CD4-positive, alpha-beta T cell (primary cell): ENCODE measurements around the gene SV2C. TPM values are rescaled to one million over a fixed set of nuclear protein-coding genes. Genes with fewer than 3 reads are reported as not detected.

Experiments used
- ATAC-seq: fragments of 200-7000 bp; cut with Tn5 transposase; one replicate; pipeline ENCODE4 v1.10.0; 2022; ENCODE audit warnings: mild to moderate bottlenecking; ENCODE audit not compliant: poor library complexity
- CTCF ChIA-PET: fragments of 350-600 bp; sonication (Branson Sonifier 250); formaldehyde crosslinking; loops from one replicate; lab custom pipeline; 2021; ENCODE audit warnings: antibody characterized with exemption, inconsistent platforms; lab: Charles Lee
- POLR2A ChIA-PET: fragments of 350-600 bp; sonication (Branson Sonifier 250); formaldehyde crosslinking; loops from one replicate; lab custom pipeline; 2021; ENCODE audit warnings: antibody characterized with exemption, inconsistent platforms; lab: Charles Lee
- DNase-seq, 14 experiments: peaks; one replicate each; pipeline ENCODE4 v3.0.0-alpha.2; 2013 to 2020; ENCODE audit warnings: mixed read lengths in 2 of 14
- H3K27ac ChIP-seq, 2 donors: one replicate each; pipeline versions ENCODE4 v1.5.1 to v1.7.0; 2013; ENCODE audit warnings: low read length in 2 of 2, low read depth in 1 of 2, mild to moderate bottlenecking in 1 of 2
- H3K27me3 ChIP-seq, 2 experiments: 1 replicate in 1 of 2; 2 replicates in 1 of 2; pipeline versions ENCODE4 v1.6.1 to v1.7.0; 2013; ENCODE audit warnings: low read length in 2 of 2, control low read depth in 1 of 2, mild to moderate bottlenecking in 1 of 2, moderate library complexity in 1 of 2; ENCODE audit not compliant: insufficient read depth in 2 of 2, control insufficient read depth in 1 of 2
- H3K36me3 ChIP-seq: one replicate; pipeline ENCODE4 v1.6.1; 2013; ENCODE audit warnings: low read length, control low read depth; ENCODE audit not compliant: insufficient read depth
- H3K4me1 ChIP-seq: one replicate; pipeline ENCODE4 v1.6.1; 2013; ENCODE audit warnings: low read length, control low read depth; ENCODE audit not compliant: insufficient read depth
- H3K4me3 ChIP-seq: one replicate; pipeline ENCODE4 v1.5.1; 2013; ENCODE audit warnings: mild to moderate bottlenecking, low read length, moderate library complexity
- H3K9me3 ChIP-seq, 2 experiments: 1 replicate in 1 of 2; 2 replicates in 1 of 2; pipeline versions ENCODE4 v1.6.1 to v1.7.0; 2013; ENCODE audit warnings: low read length in 2 of 2, mild to moderate bottlenecking in 2 of 2, control low read depth in 1 of 2, moderate library complexity in 1 of 2; ENCODE audit not compliant: control insufficient read depth in 1 of 2, insufficient read depth in 1 of 2
- H3K27ac Mint-ChIP-seq: one replicate; pipeline ENCODE4 v1.8.0; 2020; ENCODE audit warnings: mixed read lengths
- H3K27me3 Mint-ChIP-seq: one replicate; pipeline ENCODE4 v1.8.0; 2021; ENCODE audit warnings: mixed read lengths
- H3K36me3 Mint-ChIP-seq: one replicate; pipeline ENCODE4 v1.8.0; 2021; ENCODE audit warnings: low read depth, mixed read lengths
- H3K4me1 Mint-ChIP-seq: one replicate; pipeline ENCODE4 v1.8.0; 2021; ENCODE audit warnings: low read depth, mixed read lengths
- H3K4me3 Mint-ChIP-seq: one replicate; pipeline ENCODE4 v1.8.0; 2020; ENCODE audit warnings: mild to moderate bottlenecking, mixed read lengths
- H3K9me3 Mint-ChIP-seq: one replicate; pipeline ENCODE4 v1.8.0; 2020; ENCODE audit warnings: mixed read lengths
- intact Hi-C, 2 experiments: fragments of 100-400 bp; cut with DNase I in 1 of 2; cut with micrococcal nuclease in 1 of 2; formaldehyde crosslinking; loops; one replicate each; pipeline versions ENCODE4 v1.15.1 to v1.9.0; 2023 to 2025; cut with DNase I, micrococcal nuclease
- total RNA-seq, 174 experiments: library from RNA in 2 of 174; stranded (reverse) in 2 of 174; gene quantifications; one replicate each; pipeline ENCODE4 v1.2.3 and lab custom pipeline; 2021 to 2026
- TF ChIP-seq, protein P1 (sequence below): fragments of 200-600 bp; IDR thresholded peaks from one replicate; pipeline ENCODE4 v1.8.0; 2022; ENCODE audit warnings: antibody characterized with exemption, mild to moderate bottlenecking

SV2C gene
- total RNA-seq, 2 experiments from 2014 or later = 0.03 to 0.08 TPM

DNA sequence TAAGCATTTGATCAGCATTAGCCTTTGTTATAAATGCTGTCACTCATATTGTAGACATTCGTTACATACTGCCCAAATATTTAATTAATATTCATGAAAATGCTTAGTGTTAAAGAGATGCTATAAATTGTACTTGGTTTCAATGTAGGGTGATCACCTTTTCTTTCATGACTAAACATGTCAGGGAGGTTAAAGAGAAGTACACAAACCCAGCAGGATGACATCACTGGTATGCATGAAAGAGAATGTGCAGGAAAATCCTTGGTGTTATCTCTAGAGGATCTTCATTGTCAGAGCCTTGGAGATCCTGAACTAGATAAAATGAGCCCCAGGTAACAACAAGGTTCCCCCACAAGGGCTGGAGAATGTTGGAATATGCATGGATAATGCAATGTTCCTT lies 33.0 kb upstream of the SV2C start:
- Mint-ChIP-seq H3K27me3 (peaks cover 41% of the 10 kb centered on the region), H3K4me1 (no peaks in the 10 kb centered on the region), H3K9me3 (no peaks in the 10 kb centered on the region), H3K4me3 (no peak overlapping the region), H3K27ac (no peak overlapping the region), H3K36me3 (no peaks in the 10 kb centered on the region)
- intact Hi-C loops = no loop called here
- no peak overlapping the region for H3K4me3 ChIP-seq
- H3K4me1 ChIP-seq = no peaks in the 10 kb centered on the region
- ChIA-PET POLR2A (no interaction called here), CTCF (no interaction called here)
- no peak overlapping the region for H3K27ac ChIP-seq
- no peaks in the 10 kb centered on the region for H3K36me3 ChIP-seq
- no peaks in the 10 kb centered on the region for H3K9me3 ChIP-seq
- TF ChIP-seq, protein P1, sequence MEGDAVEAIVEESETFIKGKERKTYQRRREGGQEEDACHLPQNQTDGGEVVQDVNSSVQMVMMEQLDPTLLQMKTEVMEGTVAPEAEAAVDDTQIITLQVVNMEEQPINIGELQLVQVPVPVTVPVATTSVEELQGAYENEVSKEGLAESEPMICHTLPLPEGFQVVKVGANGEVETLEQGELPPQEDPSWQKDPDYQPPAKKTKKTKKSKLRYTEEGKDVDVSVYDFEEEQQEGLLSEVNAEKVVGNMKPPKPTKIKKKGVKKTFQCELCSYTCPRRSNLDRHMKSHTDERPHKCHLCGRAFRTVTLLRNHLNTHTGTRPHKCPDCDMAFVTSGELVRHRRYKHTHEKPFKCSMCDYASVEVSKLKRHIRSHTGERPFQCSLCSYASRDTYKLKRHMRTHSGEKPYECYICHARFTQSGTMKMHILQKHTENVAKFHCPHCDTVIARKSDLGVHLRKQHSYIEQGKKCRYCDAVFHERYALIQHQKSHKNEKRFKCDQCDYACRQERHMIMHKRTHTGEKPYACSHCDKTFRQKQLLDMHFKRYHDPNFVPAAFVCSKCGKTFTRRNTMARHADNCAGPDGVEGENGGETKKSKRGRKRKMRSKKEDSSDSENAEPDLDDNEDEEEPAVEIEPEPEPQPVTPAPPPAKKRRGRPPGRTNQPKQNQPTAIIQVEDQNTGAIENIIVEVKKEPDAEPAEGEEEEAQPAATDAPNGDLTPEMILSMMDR = no peak
- DNase-seq (no peak), ATAC-seq (no peak)
- peaks cover 0 to 11% of the 10 kb centered on the region in 2 experiments for H3K27me3 ChIP-seq

DNA sequence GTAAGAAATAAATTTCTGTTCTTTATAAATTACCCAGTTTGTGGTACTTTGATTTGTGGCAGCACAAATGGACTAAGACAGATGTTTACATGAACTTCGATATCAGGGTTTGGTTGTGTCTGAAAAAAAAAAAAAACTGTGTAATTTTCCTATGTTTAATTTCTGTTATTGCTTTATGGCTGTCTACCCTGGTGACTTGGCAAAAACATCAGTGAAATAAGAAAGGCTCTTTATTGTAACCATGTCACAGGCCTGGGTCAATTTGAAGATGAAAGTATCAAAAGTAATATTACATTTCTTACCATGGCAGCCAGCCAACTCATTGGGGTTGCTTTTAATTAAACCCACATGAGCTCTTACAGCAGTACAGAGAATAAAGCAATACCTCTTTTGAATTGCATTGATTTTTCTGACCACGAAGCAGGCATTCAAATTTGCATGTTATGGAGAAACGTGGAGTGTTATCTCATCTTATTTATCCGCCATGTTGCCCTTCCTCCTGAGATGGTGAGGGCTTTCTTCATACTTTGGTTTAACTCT lies 20.6 kb upstream of the SV2C start:
- ChIA-PET CTCF (no interaction called here), POLR2A (no interaction called here)
- H3K27me3 ChIP-seq = peaks cover 0 to 6% of the 10 kb centered on the region in 2 experiments
- Mint-ChIP-seq H3K27ac (no peak overlapping the region), H3K9me3 (no peaks in the 10 kb centered on the region), H3K27me3 (peaks cover 18% of the 10 kb centered on the region), H3K4me3 (no peak overlapping the region), H3K36me3 (no peaks in the 10 kb centered on the region), H3K4me1 (no peaks in the 10 kb centered on the region)
- H3K27ac ChIP-seq = no peak overlapping the region
- H3K9me3 ChIP-seq = no peaks in the 10 kb centered on the region
- DNase-seq (no peak), ATAC-seq (no peak)
- H3K4me1 ChIP-seq = no peaks in the 10 kb centered on the region
- no peaks in the 10 kb centered on the region for H3K36me3 ChIP-seq
- intact Hi-C loops = no loop called here
- H3K4me3 ChIP-seq = no peak overlapping the region
- TF ChIP-seq, protein P1 = no peak

- no peak for DNase-seq
- Histone ChIP-seq H3K36me3 (no peaks in the 10 kb centered on the region), H3K4me3 (no peak overlapping the region), H3K9me3 (no peaks in the 10 kb centered on the region), H3K27ac (no peak overlapping the region), H3K4me1 (no peaks in the 10 kb centered on the region), H3K27me3 (peaks cover 0 to under 1% of the 10 kb centered on the region in 2 experiments)
- H3K4me1 Mint-ChIP-seq = no peaks in the 10 kb centered on the region
- peaks cover 31% of the 10 kb centered on the region for H3K27me3 Mint-ChIP-seq
- no peak for ATAC-seq
- no peak overlapping the region for H3K27ac Mint-ChIP-seq
- no peaks in the 10 kb centered on the region for H3K9me3 Mint-ChIP-seq
- intact Hi-C loops = no loop called here
- ChIA-PET CTCF (no interaction called here), POLR2A (no interaction called here)
- no peaks in the 10 kb centered on the region for H3K36me3 Mint-ChIP-seq
- H3K4me3 Mint-ChIP-seq = no peak overlapping the region
- TF ChIP-seq, protein P1 = no peak
Observed at GRCh38 chr5:76065258-76065657, 17.9 kb upstream of the SV2C start.
